Fibroblast of lung (primary cell): ENCODE data around the gene ARHGAP11A.

ENCODE experiments used
- EZH2 ChIP-seq: IDR thresholded peaks from 2 replicates; pipeline ENCODE4 v1.5.1; 2012; ENCODE audit warnings: low read length, control low read depth, mild to moderate bottlenecking; ENCODE audit errors: missing control alignments
- TF ChIP-seq, protein P1 (sequence below), 2 donors: IDR thresholded peaks in 1 of 2; conservative IDR thresholded peaks in 1 of 2; 1 replicate in 1 of 2; 2 replicates in 1 of 2; pipeline ENCODE4 v1.5.1; 2011 to 2012; ENCODE audit warnings: low read length in 2 of 2, control low read depth in 1 of 2, inconsistent platforms in 1 of 2, low read depth in 1 of 2, mild to moderate bottlenecking in 1 of 2

DNA sequence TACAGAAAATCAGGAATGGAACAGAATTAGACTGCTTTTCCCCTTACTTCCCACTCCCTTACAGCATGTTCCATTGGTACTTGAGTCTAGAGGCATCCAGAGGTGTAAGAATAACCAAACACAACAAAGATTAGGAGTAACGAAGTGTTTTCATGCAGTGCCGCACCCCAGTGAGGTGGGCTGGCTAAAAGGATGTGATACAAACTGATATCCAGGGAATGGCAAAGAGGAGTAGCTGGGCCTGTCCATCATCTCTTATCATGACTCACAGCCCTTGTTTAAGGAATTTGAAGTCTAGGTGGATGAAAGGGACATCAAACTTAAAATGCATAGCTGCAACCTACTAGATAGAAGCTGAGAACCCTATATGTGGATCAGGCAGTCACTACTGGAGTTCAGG is 42.6 kb downstream of the ARHGAP11A start:
- TF ChIP-seq, protein P1, sequence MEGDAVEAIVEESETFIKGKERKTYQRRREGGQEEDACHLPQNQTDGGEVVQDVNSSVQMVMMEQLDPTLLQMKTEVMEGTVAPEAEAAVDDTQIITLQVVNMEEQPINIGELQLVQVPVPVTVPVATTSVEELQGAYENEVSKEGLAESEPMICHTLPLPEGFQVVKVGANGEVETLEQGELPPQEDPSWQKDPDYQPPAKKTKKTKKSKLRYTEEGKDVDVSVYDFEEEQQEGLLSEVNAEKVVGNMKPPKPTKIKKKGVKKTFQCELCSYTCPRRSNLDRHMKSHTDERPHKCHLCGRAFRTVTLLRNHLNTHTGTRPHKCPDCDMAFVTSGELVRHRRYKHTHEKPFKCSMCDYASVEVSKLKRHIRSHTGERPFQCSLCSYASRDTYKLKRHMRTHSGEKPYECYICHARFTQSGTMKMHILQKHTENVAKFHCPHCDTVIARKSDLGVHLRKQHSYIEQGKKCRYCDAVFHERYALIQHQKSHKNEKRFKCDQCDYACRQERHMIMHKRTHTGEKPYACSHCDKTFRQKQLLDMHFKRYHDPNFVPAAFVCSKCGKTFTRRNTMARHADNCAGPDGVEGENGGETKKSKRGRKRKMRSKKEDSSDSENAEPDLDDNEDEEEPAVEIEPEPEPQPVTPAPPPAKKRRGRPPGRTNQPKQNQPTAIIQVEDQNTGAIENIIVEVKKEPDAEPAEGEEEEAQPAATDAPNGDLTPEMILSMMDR (conservative IDR thresholded peaks at IDR 0.05 in 1 of 2, IDR thresholded peaks at IDR 0.05 in 1 of 2; ENCODE audit: low read depth in 1 of 2, low read length in 2 of 2), result no peak
- TF ChIP-seq EZH2, result no peak
